GM12875 (cell line): ENCODE results near the gene WBP1L.
"Not testable (repeated sequence)": the region's sequence is repeated elsewhere in the genome, so short reads cannot be mapped to it uniquely, and the experiment has no call there.

Source experiments
- H3K4me3 ChIP-seq: one replicate; pipeline ENCODE4 v1.5.1; 2011; ENCODE audit warnings: low read depth, low read length, control low read depth
- CTCF ChIP-seq: IDR thresholded peaks from 2 replicates; pipeline ENCODE4 v1.5.1; 2011; ENCODE audit warnings: low read depth, mild to moderate bottlenecking, control low read depth, inconsistent platforms, low read length, moderate library complexity, borderline replicate concordance; ENCODE audit not compliant: insufficient read depth

WBP1L gene

GRCh38 chr10:102834143-102834542, 90.4 kb downstream of the WBP1L start:
- TF ChIP-seq CTCF: no peak
- no peak overlapping the region for H3K4me3 ChIP-seq

- TF ChIP-seq CTCF: peak; percentile 84
These were observed 91.3 kb downstream of the WBP1L start for GRCh38 chr10:102835007-102835482.

GRCh38 chr10:102837230-102837721, 93.5 kb downstream of the WBP1L start, which contains the start of gene CYP17A1:
Gene CYP17A1 (minus strand): TSS chr10:102837413. CDS start chr10:102837361, 52 bp downstream.
- no peak for TF ChIP-seq CTCF
- H3K4me3 ChIP-seq: no peak within 1 kb of the TSS

More at GRCh38 chr10:102835007-102835482, 91.3 kb downstream of the WBP1L start:
- no peak overlapping the region for H3K4me3 ChIP-seq

- H3K4me3 ChIP-seq: not testable (repeated sequence)
These were observed 94.7 kb downstream of the WBP1L start for GRCh38 chr10:102838276-102838927.

- no peak for TF ChIP-seq CTCF
- H3K4me3 ChIP-seq: no peak overlapping the region
These were observed 98.1 kb downstream of the WBP1L start for GRCh38 chr10:102841827-102842345.

GRCh38 chr10:102843139-102843538, 99.4 kb downstream of the WBP1L start:
- not testable (repeated sequence) for H3K4me3 ChIP-seq

GRCh38 chr10:102844190-102844776, 100.5 kb downstream of the WBP1L start:
- not testable (repeated sequence) for H3K4me3 ChIP-seq

GRCh38 chr10:102845352-102845902, 101.7 kb downstream of the WBP1L start:
- TF ChIP-seq CTCF: no peak
- H3K4me3 ChIP-seq: no peak overlapping the region
